ENCODE results near the gene NPC1L1. TPM values are rescaled to one million over a fixed set of nuclear protein-coding genes. Genes with fewer than 3 reads are reported as not detected.
A peak's percentile ranks its signal among the peaks of the same experiment; 100 is the strongest.

The NPC1L1 gene
- total RNA-seq, 6 experiments from 2014 or later: 17.0 to 49.8 (median 21.1) TPM

DNA sequence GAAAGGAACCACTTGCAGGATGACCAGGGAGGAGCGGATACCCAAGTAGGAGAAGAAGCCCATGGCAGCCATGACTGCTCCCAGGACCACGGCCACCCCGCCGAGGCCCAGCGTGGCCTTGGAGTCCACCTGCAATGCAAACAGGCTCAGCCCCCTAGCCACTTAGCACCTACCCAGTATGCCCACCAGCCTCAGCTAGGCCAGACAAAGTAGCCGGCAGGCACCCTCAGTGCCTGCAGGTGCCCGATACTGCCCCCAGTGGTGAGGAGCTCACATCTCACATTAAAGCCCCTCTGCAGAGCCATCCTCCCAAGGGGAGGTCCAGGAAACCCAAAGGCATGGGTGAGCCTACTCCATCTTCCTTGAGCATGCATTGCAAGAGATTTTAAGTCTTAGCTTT lies 6.6 kb downstream of the NPC1L1 start:
- ATAC-seq (peak in 3 of 4 donors; percentile 12 to 40 (median 38)), DNase-seq (no peak)
- intact Hi-C loops (cut with DNase I): no loop called here
- H3K4me3 ChIP-seq: no peak overlapping the region
- no peak overlapping the region for H3K27ac ChIP-seq
- H3K9me3 ChIP-seq: no peaks in the 10 kb centered on the region
- peaks cover 0 to 52% (median 0%) of the 10 kb centered on the region in 4 donors for H3K36me3 ChIP-seq
- peaks cover 0 to 25% (median 2%) of the 10 kb centered on the region in 4 donors for H3K4me1 ChIP-seq
- no peaks in the 10 kb centered on the region for H3K27me3 ChIP-seq
- no peak for TF ChIP-seq POLR2A (IDR thresholded peaks at IDR 0.05)
- TF ChIP-seq, protein P1, sequence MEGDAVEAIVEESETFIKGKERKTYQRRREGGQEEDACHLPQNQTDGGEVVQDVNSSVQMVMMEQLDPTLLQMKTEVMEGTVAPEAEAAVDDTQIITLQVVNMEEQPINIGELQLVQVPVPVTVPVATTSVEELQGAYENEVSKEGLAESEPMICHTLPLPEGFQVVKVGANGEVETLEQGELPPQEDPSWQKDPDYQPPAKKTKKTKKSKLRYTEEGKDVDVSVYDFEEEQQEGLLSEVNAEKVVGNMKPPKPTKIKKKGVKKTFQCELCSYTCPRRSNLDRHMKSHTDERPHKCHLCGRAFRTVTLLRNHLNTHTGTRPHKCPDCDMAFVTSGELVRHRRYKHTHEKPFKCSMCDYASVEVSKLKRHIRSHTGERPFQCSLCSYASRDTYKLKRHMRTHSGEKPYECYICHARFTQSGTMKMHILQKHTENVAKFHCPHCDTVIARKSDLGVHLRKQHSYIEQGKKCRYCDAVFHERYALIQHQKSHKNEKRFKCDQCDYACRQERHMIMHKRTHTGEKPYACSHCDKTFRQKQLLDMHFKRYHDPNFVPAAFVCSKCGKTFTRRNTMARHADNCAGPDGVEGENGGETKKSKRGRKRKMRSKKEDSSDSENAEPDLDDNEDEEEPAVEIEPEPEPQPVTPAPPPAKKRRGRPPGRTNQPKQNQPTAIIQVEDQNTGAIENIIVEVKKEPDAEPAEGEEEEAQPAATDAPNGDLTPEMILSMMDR (IDR thresholded peaks at IDR 0.05): peak; percentile 29 to 51 (median 50)
- WGBS (ENCODE audit: insufficient coverage, low coverage, low lambda C conversion rate, missing lambda C conversion rate): no CpG with 5 or more reads among the region's 7 CpGs

DNA sequence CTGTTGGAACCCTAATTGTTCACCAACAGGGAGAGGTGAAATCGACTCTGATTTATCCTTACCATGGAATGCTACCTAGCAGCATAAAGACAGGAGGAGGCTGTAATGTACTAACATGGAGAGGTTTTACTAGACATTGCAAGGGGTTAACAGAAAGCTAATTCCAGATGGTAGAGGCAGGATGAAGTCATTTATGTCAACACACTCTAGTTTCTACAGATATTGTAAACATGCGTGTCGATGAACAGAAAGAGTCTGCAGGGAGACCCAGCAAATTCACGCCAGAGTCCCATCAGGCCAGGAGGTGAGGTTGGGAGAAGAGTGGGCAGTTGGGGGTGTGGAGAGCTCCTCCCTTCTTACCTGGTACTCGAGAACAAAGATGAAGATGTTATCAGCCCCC lies 7.0 kb downstream of the NPC1L1 start:
- no peaks in the 10 kb centered on the region for H3K9me3 ChIP-seq
- H3K4me1 ChIP-seq: peaks cover 0 to 21% (median 0%) of the 10 kb centered on the region in 4 donors
- no peaks in the 10 kb centered on the region for H3K27me3 ChIP-seq
- H3K4me3 ChIP-seq: no peak overlapping the region
- ATAC-seq (no peak), DNase-seq (no peak)
- H3K27ac ChIP-seq: no peak overlapping the region
- H3K36me3 ChIP-seq: peaks cover 0 to 52% (median 0%) of the 10 kb centered on the region in 4 donors
- TF ChIP-seq POLR2A (IDR thresholded peaks at IDR 0.05): no peak
- TF ChIP-seq, protein P1 (IDR thresholded peaks at IDR 0.05): no peak
- 61% methylated on average over 2 of the region's 5 CpGs for WGBS (ENCODE audit: insufficient coverage, low coverage, low lambda C conversion rate, missing lambda C conversion rate)
- intact Hi-C loops (cut with DNase I): no loop called here

DNA sequence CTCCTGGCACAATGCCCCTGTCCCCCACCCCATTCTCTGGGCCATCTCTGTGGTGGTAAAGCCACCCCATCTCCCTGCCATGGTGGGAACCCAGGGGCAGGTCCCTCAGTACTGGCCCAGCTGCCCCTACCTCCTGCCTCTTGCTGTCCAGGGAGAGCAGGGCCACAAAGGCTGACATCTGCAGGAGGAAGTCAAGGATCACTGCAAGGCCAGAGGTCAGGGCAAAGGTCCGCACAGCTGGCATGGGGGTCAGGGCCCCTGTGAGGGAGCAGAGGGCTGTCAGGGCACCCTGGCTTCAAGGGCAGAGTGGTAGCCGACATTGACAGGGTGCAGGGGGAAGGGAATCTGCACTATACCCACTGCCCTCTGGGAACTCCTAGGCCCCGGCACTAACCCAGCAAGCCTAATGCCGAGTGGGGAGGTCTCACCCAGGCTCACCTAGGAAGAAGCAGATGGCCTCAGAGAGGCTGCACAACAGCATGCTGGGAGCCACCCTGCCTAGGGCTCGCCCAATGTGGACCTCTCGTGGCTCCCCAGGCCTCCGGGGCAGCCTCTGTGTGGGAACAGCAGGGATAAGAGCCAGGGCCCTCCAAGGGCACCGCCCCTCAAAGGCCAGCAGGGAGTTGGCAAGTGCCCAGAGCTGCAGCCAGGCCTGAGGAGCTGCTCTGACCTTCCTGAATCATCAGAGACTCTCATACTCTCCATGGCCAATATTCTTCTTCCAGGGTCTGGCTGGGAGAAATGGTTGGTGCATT lies 7.7 kb downstream of the NPC1L1 start:
- no peak for TF ChIP-seq POLR2A (IDR thresholded peaks at IDR 0.05)
- TF ChIP-seq, protein P1 (IDR thresholded peaks at IDR 0.05): no peak
- DNase-seq: peak in 1 of 3 donors; percentile 47

DNA sequence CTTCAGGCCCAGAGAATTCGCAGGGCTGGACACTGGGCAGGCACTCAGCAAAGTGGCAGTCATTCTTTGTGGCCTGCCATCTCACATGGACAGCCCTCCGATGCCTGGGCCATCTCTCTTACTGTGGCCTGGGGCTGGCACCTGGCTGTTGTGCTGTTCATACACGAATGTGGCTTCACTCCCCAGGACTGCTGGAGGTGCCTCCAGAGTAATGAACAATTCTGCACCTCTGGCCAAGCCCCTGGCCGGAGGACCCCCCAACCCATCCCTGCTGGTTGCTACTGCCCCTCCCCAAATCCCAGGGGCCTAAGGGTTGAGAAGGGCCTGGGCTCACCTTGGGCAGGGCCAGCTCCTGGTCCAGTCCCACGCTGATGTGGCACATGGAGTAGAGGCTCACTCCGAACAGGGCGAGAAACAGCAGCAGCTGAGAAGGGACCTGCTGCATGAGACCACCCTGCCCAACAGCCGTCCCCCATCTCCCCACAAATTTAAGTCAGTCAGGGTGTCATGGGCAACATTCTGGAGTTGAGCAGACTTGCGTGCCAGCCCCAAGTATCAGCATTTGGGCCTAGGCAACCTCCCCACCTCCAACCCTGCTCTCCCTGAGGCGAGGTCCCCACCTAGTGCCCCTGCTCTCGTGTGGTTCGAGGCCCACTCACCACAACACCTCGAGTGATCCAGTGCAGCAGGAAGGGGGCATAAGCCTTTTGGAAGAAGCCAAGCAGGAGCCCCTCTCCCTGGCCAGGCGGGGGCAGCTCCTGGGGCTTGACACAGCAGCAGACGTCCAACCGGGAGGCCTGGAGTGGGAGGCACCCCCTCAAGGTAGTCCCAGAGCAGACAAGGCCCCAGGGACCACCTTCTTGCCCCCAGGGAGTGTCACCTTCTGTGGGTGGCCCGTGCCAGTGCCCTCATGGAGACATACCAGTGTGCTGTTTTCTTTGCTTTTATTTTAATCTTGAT lies 9.4 kb downstream of the NPC1L1 start:
- ATAC-seq (peak in 1 of 4 donors; percentile 5), DNase-seq (no peak)
- Histone ChIP-seq H3K9me3 (no peaks in the 10 kb centered on the region), H3K4me1 (peaks cover 0 to 6% (median 0%) of the 10 kb centered on the region in 4 donors), H3K27ac (no peak overlapping the region), H3K27me3 (no peaks in the 10 kb centered on the region), H3K36me3 (peaks cover 0 to 57% (median 0%) of the 10 kb centered on the region in 4 donors), H3K4me3 (no peak overlapping the region)
- intact Hi-C loops (cut with DNase I): no loop called here
- TF ChIP-seq POLR2A (IDR thresholded peaks at IDR 0.05): no peak
- TF ChIP-seq, protein P1 (IDR thresholded peaks at IDR 0.05): no peak
- WGBS (ENCODE audit: insufficient coverage, low coverage, low lambda C conversion rate, missing lambda C conversion rate): 89% methylated on average over 4 of the region's 17 CpGs

More for the DNA sequence above, 7.7 kb downstream of the NPC1L1 start:
- Histone ChIP-seq H3K4me3 (no peak overlapping the region), H3K27me3 (no peaks in the 10 kb centered on the region), H3K9me3 (no peaks in the 10 kb centered on the region), H3K4me1 (peaks cover 0 to 18% (median 0%) of the 10 kb centered on the region in 4 donors), H3K27ac (no peak overlapping the region), H3K36me3 (peaks cover 0 to 52% (median 0%) of the 10 kb centered on the region in 4 donors)
- WGBS (ENCODE audit: insufficient coverage, low coverage, low lambda C conversion rate, missing lambda C conversion rate): no CpG with 5 or more reads among the region's 8 CpGs
- no peak for ATAC-seq
- intact Hi-C loops (cut with DNase I): no loop called here
